ENCODE results near the gene GJB1.

Gene GJB1

DNA sequence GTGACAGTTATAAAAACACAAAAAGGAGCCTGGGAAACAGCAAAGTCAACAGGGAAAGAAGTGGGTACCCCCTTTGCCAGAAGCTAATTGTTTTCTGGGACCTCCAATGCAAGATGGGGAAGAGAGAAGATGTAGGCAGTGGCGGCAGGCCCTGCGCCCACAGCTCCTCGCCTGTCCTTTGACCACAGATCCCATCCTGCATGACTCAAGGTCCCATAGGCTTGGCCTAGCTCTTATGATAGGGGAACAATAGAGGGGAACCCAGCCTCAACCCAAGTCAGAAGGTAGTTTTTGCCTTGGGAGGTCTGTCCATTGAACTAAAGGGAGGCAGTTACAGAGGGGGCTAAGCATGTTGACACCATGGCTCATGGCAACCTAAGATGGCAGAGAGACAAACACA lies 16.8 kb downstream of the GJB1 start:
- TF ChIP-seq, protein P1, sequence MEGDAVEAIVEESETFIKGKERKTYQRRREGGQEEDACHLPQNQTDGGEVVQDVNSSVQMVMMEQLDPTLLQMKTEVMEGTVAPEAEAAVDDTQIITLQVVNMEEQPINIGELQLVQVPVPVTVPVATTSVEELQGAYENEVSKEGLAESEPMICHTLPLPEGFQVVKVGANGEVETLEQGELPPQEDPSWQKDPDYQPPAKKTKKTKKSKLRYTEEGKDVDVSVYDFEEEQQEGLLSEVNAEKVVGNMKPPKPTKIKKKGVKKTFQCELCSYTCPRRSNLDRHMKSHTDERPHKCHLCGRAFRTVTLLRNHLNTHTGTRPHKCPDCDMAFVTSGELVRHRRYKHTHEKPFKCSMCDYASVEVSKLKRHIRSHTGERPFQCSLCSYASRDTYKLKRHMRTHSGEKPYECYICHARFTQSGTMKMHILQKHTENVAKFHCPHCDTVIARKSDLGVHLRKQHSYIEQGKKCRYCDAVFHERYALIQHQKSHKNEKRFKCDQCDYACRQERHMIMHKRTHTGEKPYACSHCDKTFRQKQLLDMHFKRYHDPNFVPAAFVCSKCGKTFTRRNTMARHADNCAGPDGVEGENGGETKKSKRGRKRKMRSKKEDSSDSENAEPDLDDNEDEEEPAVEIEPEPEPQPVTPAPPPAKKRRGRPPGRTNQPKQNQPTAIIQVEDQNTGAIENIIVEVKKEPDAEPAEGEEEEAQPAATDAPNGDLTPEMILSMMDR (IDR thresholded peaks at IDR 0.05; ENCODE audit: low read length), result no peak
- no peaks in the 10 kb centered on the region for H4K20me1 ChIP-seq (ENCODE audit: insufficient read depth, low read length)
- H3K36me3 ChIP-seq (replicated peaks; ENCODE audit: insufficient read depth, low read length), result no peaks in the 10 kb centered on the region
- H3K4me2 ChIP-seq (ENCODE audit: low read depth, low read length), result no peak overlapping the region
- no peak overlapping the region for H2AFZ ChIP-seq (ENCODE audit: low read length)
- H3K9me2 ChIP-seq (replicated peaks; ENCODE audit: insufficient read depth, low read length), result no peaks in the 10 kb centered on the region
- no peaks in the 10 kb centered on the region for H3K9me3 ChIP-seq (replicated peaks; ENCODE audit: insufficient read depth, low read length)
- no peaks in the 10 kb centered on the region for H3K79me2 ChIP-seq (ENCODE audit: low read length)
- no peaks in the 10 kb centered on the region for H3K4me1 ChIP-seq (ENCODE audit: low read length)
- no peak overlapping the region for H3K4me3 ChIP-seq (ENCODE audit: low read length)
- H3K27ac ChIP-seq (ENCODE audit: low read length), result no peak overlapping the region
- H3F3A ChIP-seq (ENCODE audit: insufficient read depth, low read length), result no peaks in the 10 kb centered on the region
- H3K27me3 ChIP-seq (replicated peaks; ENCODE audit: insufficient read depth, low read length), result no peaks in the 10 kb centered on the region
- DNase-seq, result no peak
- H3K9ac ChIP-seq (ENCODE audit: low read length), result no peak overlapping the region

DNA sequence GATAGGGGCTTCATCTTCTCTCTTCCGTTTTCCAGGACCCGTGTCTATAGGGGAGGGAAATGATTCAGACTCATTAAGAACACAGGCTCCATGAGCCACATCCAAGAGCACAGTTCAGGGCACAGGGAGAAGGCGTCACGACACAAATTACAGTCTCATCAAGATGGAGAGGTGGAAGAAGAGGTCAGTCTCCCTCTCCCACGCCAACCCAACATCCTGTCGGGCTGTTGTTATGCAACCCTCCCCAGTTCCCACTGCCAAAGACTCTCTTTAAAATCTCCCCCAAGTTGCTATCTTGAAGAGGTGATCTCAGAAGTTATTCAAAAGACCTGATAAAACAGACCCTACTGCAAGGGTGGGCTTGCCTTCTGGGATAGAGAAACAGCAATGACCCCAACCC lies 18.3 kb downstream of the GJB1 start:
- H3K4me2 ChIP-seq (ENCODE audit: low read depth, low read length), result no peak overlapping the region
- H3K4me1 ChIP-seq (ENCODE audit: low read length), result no peaks in the 10 kb centered on the region
- DNase-seq, result no peak
- H3K27me3 ChIP-seq (replicated peaks; ENCODE audit: insufficient read depth, low read length), result no peaks in the 10 kb centered on the region
- H3K9ac ChIP-seq (ENCODE audit: low read length), result no peak overlapping the region
- TF ChIP-seq EZH2phosphoT487 (IDR thresholded peaks at IDR 0.05; ENCODE audit: low read length) (no peak), EZH2 (optimal IDR thresholded peaks at IDR 0.05; ENCODE audit: low read depth, low read length) (no peak)
- TF ChIP-seq, protein P1 (IDR thresholded peaks at IDR 0.05; ENCODE audit: low read length), result no peak
- H2AFZ ChIP-seq (ENCODE audit: low read length), result no peak overlapping the region
- H4K20me1 ChIP-seq (ENCODE audit: insufficient read depth, low read length), result no peaks in the 10 kb centered on the region
- no peak overlapping the region for H3K4me3 ChIP-seq (ENCODE audit: low read length)
- H3F3A ChIP-seq (ENCODE audit: insufficient read depth, low read length), result no peaks in the 10 kb centered on the region
- H3K27ac ChIP-seq (ENCODE audit: low read length), result no peak overlapping the region
- no peaks in the 10 kb centered on the region for H3K9me2 ChIP-seq (replicated peaks; ENCODE audit: insufficient read depth, low read length)
- no peaks in the 10 kb centered on the region for H3K36me3 ChIP-seq (replicated peaks; ENCODE audit: insufficient read depth, low read length)
- H3K79me2 ChIP-seq (ENCODE audit: low read length), result no peaks in the 10 kb centered on the region
- no peaks in the 10 kb centered on the region for H3K9me3 ChIP-seq (replicated peaks; ENCODE audit: insufficient read depth, low read length)

DNA sequence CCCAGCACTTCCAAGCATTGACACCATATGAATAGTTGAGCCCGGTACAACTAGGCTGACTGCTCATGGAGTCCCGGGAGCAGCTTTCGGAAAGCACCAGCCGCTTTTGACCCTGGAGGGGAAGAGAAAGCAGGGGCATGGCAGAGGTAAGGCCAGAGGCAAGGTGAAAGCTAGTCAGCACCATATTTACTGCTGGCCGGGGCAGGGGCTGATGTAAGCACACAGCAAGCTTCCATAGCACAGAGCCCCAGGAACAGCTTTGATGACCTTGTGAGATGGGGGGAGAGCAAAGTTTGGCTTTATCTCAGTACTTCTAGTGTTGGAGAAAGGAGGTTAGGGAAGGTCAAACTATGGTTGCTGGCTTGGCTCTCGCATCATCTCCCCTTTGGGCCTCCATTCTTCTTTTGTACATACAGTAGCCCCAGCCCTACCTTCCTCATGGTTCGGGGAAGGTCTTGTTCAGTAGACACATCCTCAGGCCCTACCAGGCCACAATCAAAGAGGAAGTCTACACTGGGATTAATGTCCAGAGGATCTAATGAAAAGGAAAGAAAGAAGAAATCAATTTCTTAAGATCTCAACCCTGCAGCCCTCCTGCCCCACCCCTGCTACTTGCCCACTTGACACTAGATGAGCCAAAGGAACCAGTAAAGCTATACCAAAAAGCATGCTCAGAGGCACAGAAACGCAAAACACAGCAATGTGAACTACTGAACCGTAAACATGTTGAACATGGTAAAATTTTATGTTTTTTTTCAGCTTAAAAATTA lies 21.5 kb downstream of the GJB1 start:
- no peak overlapping the region for H3K4me3 ChIP-seq (ENCODE audit: low read length)
- TF ChIP-seq, protein P1 (IDR thresholded peaks at IDR 0.05; ENCODE audit: low read length), result no peak
- no peak for TF ChIP-seq EZH2phosphoT487 (IDR thresholded peaks at IDR 0.05; ENCODE audit: low read length)
- no peak for TF ChIP-seq EZH2 (optimal IDR thresholded peaks at IDR 0.05; ENCODE audit: low read depth, low read length)
- no peaks in the 10 kb centered on the region for H3K9me2 ChIP-seq (replicated peaks; ENCODE audit: insufficient read depth, low read length)
- no peaks in the 10 kb centered on the region for H3K4me1 ChIP-seq (ENCODE audit: low read length)
- H3K4me2 ChIP-seq (ENCODE audit: low read depth, low read length), result no peak overlapping the region
- H3K79me2 ChIP-seq (ENCODE audit: low read length), result no peaks in the 10 kb centered on the region
- no peak for DNase-seq
- H3K27me3 ChIP-seq (replicated peaks; ENCODE audit: insufficient read depth, low read length), result no peaks in the 10 kb centered on the region
- no peak overlapping the region for H3K27ac ChIP-seq (ENCODE audit: low read length)
- H3F3A ChIP-seq (ENCODE audit: insufficient read depth, low read length), result no peaks in the 10 kb centered on the region
- H3K9me3 ChIP-seq (replicated peaks; ENCODE audit: insufficient read depth, low read length), result no peaks in the 10 kb centered on the region
- H3K9ac ChIP-seq (ENCODE audit: low read length), result no peak overlapping the region
- no peaks in the 10 kb centered on the region for H3K36me3 ChIP-seq (replicated peaks; ENCODE audit: insufficient read depth, low read length)
- no peaks in the 10 kb centered on the region for H4K20me1 ChIP-seq (ENCODE audit: insufficient read depth, low read length)
- no peak overlapping the region for H2AFZ ChIP-seq (ENCODE audit: low read length)

Measured in MM.1S (cell line).